IPS-11a (cell line): Measurements from ENCODE around the gene FKBP11.

Source experiments
- H3K4me3 ChIP-seq: one replicate; pipeline ENCODE4 v1.5.1; 2013; ENCODE audit warnings: low read depth, low read length, control low read depth

Gene FKBP11

GRCh38 chr12:48925304-48926011 is at the start of gene FKBP11:
TSS of gene FKBP11 (minus strand) at chr12:48925492. CDS start at chr12:48925428, 64 bp downstream.
- H3K4me3 ChIP-seq = peak within 1 kb of the TSS; percentile 71

DNA sequence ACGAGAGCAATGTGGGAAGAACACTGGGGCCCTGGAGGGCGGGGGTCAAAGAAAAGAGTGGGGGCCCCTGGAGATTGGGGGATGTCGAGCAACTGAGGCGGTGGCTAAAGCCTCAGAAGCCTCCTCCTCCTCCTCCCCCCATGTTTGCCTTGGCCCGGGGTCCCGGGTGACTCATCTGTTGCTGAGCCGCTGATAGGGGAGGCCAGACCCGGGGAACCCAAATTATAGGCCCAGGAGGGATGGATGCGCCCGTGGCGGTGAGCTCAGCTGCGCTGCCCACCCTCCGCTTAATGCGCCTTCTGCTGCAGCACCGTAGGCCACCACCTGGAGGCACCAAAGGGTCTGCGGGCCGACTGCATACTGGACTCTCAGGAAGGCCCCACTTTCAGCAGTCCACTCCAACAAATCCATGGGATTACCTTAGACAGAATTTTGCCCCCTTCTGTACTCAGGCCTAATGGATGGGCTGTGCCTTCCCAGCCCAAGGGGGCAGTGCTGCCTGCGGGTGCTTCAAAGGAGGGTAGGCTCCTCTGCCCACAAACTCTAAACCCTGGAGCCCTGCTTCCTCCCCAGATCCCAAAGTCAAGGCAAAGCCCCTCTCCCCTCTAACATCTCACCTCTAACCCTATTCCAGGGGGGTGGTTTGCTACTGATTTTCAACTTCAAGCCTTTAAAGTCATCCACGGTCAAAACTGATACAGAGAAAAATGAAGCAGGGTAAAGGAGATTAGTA is 48.8 kb upstream of the FKBP11 start:
- no peak overlapping the region for H3K4me3 ChIP-seq

DNA sequence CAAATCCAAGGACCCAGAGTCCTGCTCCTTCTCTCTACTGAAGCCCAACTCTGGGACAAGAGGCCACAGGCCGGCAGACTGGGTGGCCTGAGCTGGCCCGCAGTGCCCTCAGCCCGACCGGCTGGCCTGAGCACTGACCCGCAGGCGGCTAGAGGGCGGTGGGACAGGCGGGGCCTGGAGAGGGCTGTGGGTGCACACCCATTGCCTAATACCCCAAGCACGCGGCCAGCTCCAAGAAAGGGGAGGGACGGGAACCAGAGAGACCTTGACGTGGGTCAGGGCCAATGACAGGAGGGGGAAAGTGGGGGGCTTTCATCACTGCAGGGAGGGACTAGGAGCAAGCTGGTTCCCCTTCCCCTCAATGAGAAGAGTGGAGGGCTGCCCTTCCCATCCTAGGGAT is 48.2 kb upstream of the FKBP11 start:
- no peak overlapping the region for H3K4me3 ChIP-seq

GRCh38 chr12:48972952-48973483 is 47.7 kb upstream of the FKBP11 start:
- no peak overlapping the region for H3K4me3 ChIP-seq

DNA sequence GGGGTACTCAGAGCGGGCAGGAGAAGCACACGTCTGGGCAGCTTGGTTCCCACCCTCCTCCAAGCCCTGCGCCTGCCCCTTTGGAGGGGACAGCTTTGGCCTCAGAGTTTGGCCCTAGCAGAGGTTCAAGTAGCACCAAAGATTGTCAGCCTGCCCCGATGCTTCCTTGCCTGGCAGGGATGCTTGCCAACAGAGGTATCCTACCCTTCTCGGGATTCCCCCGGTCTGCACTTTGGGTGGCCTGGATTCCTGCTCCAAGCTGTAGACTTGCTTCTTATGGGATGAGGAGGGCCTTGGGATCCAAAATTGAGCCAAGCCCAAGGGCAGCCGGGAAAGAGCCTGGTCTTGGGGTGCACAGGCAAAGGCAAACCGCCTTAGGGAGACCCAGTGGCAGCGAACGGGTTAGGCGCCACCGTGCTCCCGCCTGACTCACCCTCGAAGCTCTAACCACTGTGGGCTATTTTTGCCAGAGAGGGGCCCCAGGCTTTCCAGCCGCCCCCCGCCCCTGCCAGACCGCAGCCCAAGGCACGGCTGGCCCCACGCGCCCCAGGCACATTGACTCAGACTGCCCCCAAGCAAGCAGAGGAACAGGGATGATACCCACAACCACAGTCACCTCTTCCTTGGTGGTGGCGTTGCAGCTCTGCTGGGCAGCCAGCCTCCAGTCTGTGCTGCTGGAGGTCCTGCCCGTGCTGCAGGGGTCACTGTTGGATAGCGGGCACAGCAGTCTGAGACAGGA is 47.1 kb upstream of the FKBP11 start:
- no peak overlapping the region for H3K4me3 ChIP-seq

DNA sequence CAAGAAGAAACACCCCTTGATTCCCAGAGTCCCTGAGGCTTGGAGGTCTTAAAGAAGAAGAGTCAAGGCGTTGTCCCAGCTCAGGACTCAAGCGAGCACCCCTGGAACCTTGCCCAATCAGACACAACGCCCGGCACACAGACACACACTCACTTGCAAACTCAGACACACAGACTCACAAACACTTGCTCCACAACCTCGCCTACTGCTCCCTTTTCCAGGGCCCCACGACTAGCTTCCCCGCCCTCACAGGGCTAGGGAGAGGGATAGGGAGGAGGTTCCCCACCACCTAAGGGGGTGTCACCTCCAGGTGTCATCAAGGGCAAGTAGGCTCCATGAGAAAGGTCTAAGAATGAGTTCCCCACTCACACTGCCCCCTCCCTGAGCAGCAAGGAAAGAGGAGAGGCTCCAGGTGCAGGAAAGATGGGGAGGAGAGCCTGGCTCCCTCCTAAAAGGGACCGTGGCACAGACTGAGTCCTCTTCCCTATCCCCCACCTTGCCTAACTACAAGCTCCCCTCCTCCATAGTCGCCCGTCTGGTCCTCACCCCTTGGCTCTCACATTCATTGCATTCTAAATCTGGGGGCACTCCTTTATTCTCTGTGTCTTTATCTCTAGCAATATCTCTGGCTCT is 45.5 kb upstream of the FKBP11 start:
- no peak overlapping the region for H3K4me3 ChIP-seq

DNA sequence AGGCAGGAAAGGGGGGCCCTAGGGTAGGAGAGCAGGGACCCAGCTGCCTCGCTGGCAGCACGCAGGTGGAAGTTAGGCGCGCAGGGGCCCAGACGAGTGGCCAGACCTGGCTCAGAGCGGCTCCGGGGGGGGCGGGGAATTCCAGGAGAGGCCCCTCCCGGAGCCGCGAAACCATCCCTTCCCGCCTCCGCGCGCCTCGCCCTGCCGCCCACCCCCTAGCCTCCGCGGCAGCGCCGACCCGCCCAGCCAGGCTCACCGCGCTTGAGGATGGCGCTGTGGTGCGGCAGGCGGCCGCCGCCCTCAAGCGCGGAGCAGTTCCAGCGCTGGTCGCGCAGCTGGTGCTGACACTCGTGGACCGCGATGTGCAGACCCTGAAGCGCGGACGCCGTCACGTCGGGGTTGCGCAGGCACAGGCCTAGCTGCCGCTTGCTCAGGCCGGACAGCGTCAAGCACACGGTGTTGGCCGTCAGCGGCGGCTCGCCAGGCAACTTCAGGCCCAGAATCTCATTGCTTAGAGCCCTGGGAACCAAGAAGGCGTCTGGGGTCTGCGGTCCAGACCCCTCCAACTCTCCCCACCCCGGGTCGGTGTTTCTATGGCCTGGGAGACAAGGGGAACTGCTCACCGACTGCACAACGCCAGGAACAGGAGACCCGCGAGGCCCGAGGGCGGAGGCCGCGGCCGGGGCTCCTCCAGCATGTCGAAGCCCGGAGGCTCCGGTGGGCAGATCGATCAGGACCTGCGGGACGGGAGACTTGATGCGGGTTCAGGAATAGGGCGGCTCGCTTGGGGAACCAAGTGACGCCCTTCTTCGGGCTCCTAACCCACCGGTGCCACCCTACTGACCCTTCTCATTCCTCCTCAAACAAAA is 44.8 kb upstream of the FKBP11 start:
- H3K4me3 ChIP-seq = peak overlapping the region; percentile 10

- H3K4me3 ChIP-seq = no peak overlapping the region
These were observed 44.0 kb upstream of the FKBP11 start for GRCh38 chr12:48969160-48969771.

DNA sequence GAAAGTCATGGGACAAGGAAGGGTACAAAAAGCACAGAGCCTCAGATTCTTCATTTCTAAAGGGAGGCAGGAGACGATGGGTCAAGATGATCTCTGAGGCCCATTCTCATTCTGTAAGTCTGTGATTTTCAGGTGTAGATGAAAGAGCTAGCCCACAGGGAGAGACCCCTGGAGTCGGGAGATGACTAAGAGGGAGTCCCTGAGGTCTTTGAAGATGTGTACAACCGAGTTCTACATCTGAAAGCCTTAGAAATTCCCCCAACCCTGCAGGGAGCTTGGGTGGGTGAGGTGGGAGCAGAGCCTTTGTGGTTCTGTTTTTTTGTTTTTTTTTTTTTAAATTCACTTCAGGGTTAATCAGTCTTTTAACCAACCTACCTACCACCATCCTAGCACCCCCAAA is 43.2 kb upstream of the FKBP11 start:
- no peak overlapping the region for H3K4me3 ChIP-seq

DNA sequence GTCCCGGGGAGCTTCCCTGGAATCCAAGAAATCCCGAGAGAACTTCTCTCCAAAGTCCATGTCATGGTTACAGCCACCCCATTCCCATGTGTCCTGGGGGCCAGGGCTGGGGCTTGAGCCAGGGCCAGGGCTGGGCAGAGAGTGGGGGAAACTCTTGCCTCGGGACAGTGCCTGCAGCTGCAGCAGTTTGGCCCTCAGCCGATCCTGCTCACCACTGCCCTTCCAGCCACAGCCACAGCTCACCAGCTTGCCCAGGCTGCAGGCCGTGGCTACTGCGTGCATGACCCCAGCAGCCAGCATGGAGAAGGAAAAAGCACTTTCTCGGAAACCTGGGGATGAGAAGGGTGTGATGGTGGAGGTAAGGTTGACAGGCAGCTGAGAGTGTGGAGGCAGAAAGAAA is 42.7 kb upstream of the FKBP11 start:
- H3K4me3 ChIP-seq = no peak overlapping the region

GRCh38 chr12:48966177-48966895 is 41.0 kb upstream of the FKBP11 start:
- no peak overlapping the region for H3K4me3 ChIP-seq

DNA sequence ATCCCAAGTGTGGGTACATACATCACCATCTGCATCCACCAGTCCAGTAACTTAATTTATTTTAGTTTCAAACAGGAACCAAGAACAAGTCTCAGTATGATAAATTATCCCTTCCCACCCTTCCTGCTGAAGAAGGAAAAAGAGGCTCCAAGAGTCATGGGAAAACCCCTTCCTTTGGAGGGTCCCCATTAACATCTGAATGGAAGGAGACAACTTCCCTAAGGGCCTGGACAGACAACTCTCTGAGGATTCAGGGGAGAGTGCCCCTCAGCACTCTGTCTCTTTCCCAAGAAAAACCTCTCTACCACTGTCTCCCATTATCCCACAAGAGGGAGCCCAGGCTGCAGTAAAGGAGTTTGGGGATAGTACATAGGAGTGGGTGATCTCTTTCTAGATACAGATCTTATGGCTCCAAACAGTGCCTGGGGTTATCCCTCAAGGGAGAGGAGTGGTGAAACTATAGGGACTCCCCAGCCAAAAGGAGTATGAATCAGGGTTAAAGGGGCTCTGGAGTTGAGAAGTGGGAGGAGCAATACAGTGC is 40.1 kb upstream of the FKBP11 start:
- H3K4me3 ChIP-seq = no peak overlapping the region

GRCh38 chr12:48961801-48962200 is 36.5 kb upstream of the FKBP11 start:
- no peak overlapping the region for H3K4me3 ChIP-seq

- H3K4me3 ChIP-seq = no peak overlapping the region
These were observed 36.0 kb upstream of the FKBP11 start for GRCh38 chr12:48961331-48961730.

GRCh38 chr12:48960834-48961233 is 35.5 kb upstream of the FKBP11 start:
- no peak overlapping the region for H3K4me3 ChIP-seq

DNA sequence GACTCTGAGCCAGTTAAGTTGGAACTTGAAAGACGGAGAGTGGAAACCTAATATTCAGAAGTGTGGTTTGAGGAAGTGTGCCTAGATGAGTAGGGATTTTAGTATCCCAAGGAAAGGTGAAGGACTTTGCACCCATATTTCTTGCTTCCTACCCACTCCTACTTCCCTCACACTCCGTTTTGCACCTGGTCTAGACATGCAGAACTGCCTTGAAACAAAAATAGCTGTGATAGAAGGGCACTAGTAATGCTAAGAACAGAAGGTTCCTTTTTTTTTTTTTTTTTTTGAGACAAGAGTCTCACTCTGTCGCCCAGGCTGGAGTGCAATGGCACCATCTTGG is 32.7 kb upstream of the FKBP11 start:
- H3K4me3 ChIP-seq = peak overlapping the region; percentile 63

DNA sequence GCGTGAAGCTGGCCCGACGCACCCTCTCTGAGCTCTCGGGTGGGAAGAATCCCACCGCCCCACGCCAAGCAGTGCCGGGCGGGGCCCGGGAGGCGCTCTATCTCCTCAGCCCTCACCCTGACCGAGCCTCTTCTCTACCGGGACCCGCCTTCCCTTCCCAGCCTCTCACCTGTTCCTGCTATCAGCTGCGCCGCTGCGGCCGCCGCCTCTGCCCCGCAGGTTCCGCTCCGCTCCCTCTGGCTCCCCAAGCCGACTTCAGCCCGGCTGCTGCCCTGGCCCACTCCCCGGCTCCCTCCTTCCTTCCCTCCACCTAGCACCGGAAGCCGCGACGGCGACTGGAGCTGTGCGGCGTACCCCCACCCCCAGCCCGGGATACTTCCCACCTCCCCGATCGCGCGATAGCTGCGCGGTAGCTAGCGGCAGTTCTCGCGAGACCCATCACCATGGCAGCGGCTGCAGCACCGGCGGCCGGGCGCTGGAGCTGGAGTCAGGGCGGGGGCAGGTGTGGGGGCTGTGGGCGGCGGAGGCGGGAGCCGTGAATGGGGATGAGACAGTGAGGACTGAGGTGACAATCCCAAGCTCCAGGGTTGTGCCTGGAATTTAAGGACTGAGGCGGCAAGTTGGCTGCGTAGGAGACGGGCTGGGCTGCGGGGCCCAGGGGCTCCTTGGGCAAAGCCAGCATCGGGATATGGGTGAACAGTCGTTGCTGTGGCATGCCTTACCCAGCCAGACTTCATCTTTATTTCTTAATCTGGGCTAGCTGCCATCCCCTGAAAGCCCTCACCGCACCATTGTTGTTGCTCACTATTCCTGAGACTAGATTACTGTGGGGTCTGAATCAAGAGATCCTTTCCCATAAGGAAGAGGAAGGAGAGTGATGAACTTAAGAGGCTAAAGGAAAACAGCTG is 32.1 kb upstream of the FKBP11 start, which contains the start of gene ARF3:
Gene ARF3 (minus strand): TSS at position 347 of the 908 bp plus-strand sequence. CDS start 16,392 bp downstream, outside the sequence.
- peak within 1 kb of the TSS; percentile 92 for H3K4me3 ChIP-seq
